HEK293 (cell line): Measurements from ENCODE around the gene CDC14B.

ENCODE experiments used
- CTCF ChIP-seq: fragments of 450-650 bp; formaldehyde crosslinking; IDR thresholded peaks from 2 replicates; pipeline ENCODE4 v1.5.1; 2016; ENCODE audit warnings: missing biosample characterization, missing genetic modification characterization
- ZFHX2 ChIP-seq: fragments of 450-650 bp; formaldehyde crosslinking; conservative IDR thresholded peaks from 2 replicates; pipeline ENCODE4 v1.5.1; 2016; ENCODE audit warnings: missing biosample characterization, missing genetic modification characterization
- ZNF548 ChIP-seq: fragments of 450-650 bp; formaldehyde crosslinking; IDR thresholded peaks from 2 replicates; pipeline ENCODE4 v1.5.1; 2016; ENCODE audit warnings: missing biosample characterization, missing genetic modification characterization

GRCh38 chr9:96619124-96619465, 548 bp downstream of the CDC14B start:
- TF ChIP-seq CTCF (tag by site-specific recombination) (no peak), ZNF548 (tag by site-specific recombination) (no peak), ZFHX2 (no peak)
